Measurements from ENCODE around the gene C10orf95. TPM values are rescaled to one million over a fixed set of nuclear protein-coding genes. Genes with fewer than 3 reads are reported as not detected.

Gene C10orf95
- total and polyA plus RNA-seq, 2 of the 13 experiments (the other 11 are each of a cell fraction or from before 2014, with no cell fraction given): 0.05 to 0.07 TPM

DNA sequence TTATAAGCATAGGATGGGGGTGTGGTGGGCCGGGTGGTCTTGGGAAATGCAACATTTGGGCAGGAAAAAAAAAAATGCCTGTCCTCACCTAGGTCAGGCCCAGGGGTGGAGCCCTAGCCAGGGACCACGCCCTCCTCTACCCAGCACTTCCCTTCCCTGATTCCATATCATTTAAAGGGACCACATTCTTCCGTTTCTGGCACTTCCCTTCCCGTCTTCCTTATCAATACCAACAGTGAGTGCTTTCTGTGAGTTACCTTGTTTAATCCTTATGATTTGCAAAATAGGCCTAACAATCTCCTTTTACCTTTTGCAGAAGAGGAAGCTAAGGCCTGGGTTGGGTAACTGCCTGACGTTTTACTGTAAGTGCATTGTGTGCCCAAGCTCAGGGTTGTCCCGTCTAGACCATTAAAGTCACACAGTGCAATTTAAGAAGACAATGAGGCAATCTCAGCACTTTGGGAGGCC is 16.7 kb upstream of the C10orf95 start:
- Histone ChIP-seq H4K20me1 (ENCODE audit: insufficient read depth, low read length) (no peaks in the 10 kb centered on the region), H3K27me3 (ENCODE audit: control insufficient read depth in 1 of 2, insufficient read depth in 2 of 2, low read length in 2 of 2) (no peaks in the 10 kb centered on the region), H3K4me3 (replicated peaks in 1 of 3; ENCODE audit: insufficient read depth in 1 of 3, low read depth in 2 of 3, low read length in 3 of 3) (no peak overlapping the region), H3K4me2 (ENCODE audit: low read depth, low read length) (no peak overlapping the region), H2AFZ (ENCODE audit: low read length) (no peak overlapping the region), H3K9ac (ENCODE audit: insufficient read depth, low read depth, low read length) (no peak overlapping the region), H3K9me3 (ENCODE audit: low read length) (no peaks in the 10 kb centered on the region), H3K4me1 (ENCODE audit: insufficient read depth, low read length) (peaks cover 14% of the 10 kb centered on the region), H3K27ac (ENCODE audit: extremely low read length, insufficient read depth, low read length) (no peak overlapping the region), H3K79me2 (ENCODE audit: insufficient read depth, low read length) (no peaks in the 10 kb centered on the region), H3K36me3 (replicated peaks in 1 of 2; ENCODE audit: control insufficient read depth in 1 of 2, insufficient read depth in 2 of 2, low read length in 2 of 2) (no peaks in the 10 kb centered on the region)
- no peak for FAIRE-seq
- BruUV-seq (replicated peaks): no TSS peak
- WGBS (ENCODE audit: low lambda C conversion rate): 86% methylated on average over 6 of the region's 6 CpGs
- intact Hi-C loops (cut with micrococcal nuclease; ENCODE audit: unreplicated experiment) (no loop called here), in situ Hi-C loops (cut with HindIII; ENCODE audit: extremely low pct_ligation_motif_present, low pct_unique_long_range_greater_than_20kb) (no loop called here)
- ChIA-PET CTCF (ENCODE audit: low intra/inter-chr PET ratio, low total read pairs) (no interaction called here), POLR2A (interaction anchor here (0.8 kb wide), 1 partner anchor 17 kb away, joined by 3 read pairs; no protein-coding TSS in a partner anchor)
- TF ChIP-seq ZNF557 (CRISPR knock-in tag; IDR thresholded peaks at IDR 0.05): no peak
- no peak for TF ChIP-seq ZFY (CRISPR knock-in tag; IDR thresholded peaks at IDR 0.05)
- TF ChIP-seq, protein P1, sequence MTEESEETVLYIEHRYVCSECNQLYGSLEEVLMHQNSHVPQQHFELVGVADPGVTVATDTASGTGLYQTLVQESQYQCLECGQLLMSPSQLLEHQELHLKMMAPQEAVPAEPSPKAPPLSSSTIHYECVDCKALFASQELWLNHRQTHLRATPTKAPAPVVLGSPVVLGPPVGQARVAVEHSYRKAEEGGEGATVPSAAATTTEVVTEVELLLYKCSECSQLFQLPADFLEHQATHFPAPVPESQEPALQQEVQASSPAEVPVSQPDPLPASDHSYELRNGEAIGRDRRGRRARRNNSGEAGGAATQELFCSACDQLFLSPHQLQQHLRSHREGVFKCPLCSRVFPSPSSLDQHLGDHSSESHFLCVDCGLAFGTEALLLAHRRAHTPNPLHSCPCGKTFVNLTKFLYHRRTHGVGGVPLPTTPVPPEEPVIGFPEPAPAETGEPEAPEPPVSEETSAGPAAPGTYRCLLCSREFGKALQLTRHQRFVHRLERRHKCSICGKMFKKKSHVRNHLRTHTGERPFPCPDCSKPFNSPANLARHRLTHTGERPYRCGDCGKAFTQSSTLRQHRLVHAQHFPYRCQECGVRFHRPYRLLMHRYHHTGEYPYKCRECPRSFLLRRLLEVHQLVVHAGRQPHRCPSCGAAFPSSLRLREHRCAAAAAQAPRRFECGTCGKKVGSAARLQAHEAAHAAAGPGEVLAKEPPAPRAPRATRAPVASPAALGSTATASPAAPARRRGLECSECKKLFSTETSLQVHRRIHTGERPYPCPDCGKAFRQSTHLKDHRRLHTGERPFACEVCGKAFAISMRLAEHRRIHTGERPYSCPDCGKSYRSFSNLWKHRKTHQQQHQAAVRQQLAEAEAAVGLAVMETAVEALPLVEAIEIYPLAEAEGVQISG (CRISPR knock-in tag; IDR thresholded peaks at IDR 0.05): no peak
- no peak for TF ChIP-seq FOXO1 (CRISPR knock-in tag; IDR thresholded peaks at IDR 0.05)
- no peak for TF ChIP-seq HOXA3 (CRISPR knock-in tag; IDR thresholded peaks at IDR 0.05)
- TF ChIP-seq, protein P2, sequence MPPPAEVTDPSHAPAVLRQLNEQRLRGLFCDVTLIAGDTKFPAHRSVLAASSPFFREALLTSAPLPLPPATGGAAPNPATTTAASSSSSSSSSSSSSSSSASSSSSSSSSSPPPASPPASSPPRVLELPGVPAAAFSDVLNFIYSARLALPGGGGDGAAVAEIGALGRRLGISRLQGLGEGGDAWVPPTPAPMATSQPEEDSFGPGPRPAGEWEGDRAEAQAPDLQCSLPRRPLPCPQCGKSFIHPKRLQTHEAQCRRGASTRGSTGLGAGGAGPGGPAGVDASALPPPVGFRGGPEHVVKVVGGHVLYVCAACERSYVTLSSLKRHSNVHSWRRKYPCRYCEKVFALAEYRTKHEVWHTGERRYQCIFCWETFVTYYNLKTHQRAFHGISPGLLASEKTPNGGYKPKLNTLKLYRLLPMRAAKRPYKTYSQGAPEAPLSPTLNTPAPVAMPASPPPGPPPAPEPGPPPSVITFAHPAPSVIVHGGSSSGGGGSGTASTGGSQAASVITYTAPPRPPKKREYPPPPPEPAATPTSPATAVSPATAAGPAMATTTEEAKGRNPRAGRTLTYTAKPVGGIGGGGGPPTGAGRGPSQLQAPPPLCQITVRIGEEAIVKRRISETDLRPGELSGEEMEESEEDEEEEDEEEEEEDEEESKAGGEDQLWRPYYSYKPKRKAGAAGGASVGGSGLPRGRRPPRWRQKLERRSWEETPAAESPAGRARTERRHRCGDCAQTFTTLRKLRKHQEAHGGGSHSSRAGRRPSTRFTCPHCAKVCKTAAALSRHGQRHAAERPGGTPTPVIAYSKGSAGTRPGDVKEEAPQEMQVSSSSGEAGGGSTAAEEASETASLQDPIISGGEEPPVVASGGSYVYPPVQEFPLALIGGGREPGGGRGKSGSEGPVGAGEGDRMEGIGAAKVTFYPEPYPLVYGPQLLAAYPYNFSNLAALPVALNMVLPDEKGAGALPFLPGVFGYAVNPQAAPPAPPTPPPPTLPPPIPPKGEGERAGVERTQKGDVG (CRISPR knock-in tag; IDR thresholded peaks at IDR 0.05; ENCODE audit: borderline replicate concordance): no peak
- TF ChIP-seq NFE2L2 (IDR thresholded peaks at IDR 0.05; ENCODE audit: low read length): no peak
- no peak for TF ChIP-seq RAD21 (CRISPR knock-in tag; IDR thresholded peaks at IDR 0.05)
- TF ChIP-seq, protein P3, sequence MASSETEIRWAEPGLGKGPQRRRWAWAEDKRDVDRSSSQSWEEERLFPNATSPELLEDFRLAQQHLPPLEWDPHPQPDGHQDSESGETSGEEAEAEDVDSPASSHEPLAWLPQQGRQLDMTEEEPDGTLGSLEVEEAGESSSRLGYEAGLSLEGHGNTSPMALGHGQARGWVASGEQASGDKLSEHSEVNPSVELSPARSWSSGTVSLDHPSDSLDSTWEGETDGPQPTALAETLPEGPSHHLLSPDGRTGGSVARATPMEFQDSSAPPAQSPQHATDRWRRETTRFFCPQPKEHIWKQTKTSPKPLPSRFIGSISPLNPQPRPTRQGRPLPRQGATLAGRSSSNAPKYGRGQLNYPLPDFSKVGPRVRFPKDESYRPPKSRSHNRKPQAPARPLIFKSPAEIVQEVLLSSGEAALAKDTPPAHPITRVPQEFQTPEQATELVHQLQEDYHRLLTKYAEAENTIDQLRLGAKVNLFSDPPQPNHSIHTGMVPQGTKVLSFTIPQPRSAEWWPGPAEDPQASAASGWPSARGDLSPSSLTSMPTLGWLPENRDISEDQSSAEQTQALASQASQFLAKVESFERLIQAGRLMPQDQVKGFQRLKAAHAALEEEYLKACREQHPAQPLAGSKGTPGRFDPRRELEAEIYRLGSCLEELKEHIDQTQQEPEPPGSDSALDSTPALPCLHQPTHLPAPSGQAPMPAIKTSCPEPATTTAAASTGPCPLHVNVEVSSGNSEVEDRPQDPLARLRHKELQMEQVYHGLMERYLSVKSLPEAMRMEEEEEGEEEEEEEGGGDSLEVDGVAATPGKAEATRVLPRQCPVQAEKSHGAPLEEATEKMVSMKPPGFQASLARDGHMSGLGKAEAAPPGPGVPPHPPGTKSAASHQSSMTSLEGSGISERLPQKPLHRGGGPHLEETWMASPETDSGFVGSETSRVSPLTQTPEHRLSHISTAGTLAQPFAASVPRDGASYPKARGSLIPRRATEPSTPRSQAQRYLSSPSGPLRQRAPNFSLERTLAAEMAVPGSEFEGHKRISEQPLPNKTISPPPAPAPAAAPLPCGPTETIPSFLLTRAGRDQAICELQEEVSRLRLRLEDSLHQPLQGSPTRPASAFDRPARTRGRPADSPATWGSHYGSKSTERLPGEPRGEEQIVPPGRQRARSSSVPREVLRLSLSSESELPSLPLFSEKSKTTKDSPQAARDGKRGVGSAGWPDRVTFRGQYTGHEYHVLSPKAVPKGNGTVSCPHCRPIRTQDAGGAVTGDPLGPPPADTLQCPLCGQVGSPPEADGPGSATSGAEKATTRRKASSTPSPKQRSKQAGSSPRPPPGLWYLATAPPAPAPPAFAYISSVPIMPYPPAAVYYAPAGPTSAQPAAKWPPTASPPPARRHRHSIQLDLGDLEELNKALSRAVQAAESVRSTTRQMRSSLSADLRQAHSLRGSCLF (CRISPR knock-in tag; IDR thresholded peaks at IDR 0.05; ENCODE audit: borderline replicate concordance): no peak
- TF ChIP-seq, protein P4, sequence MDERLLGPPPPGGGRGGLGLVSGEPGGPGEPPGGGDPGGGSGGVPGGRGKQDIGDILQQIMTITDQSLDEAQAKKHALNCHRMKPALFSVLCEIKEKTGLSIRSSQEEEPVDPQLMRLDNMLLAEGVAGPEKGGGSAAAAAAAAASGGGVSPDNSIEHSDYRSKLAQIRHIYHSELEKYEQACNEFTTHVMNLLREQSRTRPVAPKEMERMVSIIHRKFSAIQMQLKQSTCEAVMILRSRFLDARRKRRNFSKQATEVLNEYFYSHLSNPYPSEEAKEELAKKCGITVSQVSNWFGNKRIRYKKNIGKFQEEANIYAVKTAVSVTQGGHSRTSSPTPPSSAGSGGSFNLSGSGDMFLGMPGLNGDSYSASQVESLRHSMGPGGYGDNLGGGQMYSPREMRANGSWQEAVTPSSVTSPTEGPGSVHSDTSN (CRISPR knock-in tag; IDR thresholded peaks at IDR 0.05): no peak
- DNase-seq (ENCODE audit: low spot score): no peak
- no peak for ATAC-seq
